D341Med (cell line): ENCODE results near the gene GNA12.
"Not testable (repeated sequence)": the region's sequence is repeated elsewhere in the genome, so short reads cannot be mapped to it uniquely, and the experiment has no call there.

Experiments
- DNase-seq: peaks from one replicate; pipeline ENCODE4 v3.0.0; 2012; ENCODE audit warnings: low spot score

The GNA12 gene

DNA sequence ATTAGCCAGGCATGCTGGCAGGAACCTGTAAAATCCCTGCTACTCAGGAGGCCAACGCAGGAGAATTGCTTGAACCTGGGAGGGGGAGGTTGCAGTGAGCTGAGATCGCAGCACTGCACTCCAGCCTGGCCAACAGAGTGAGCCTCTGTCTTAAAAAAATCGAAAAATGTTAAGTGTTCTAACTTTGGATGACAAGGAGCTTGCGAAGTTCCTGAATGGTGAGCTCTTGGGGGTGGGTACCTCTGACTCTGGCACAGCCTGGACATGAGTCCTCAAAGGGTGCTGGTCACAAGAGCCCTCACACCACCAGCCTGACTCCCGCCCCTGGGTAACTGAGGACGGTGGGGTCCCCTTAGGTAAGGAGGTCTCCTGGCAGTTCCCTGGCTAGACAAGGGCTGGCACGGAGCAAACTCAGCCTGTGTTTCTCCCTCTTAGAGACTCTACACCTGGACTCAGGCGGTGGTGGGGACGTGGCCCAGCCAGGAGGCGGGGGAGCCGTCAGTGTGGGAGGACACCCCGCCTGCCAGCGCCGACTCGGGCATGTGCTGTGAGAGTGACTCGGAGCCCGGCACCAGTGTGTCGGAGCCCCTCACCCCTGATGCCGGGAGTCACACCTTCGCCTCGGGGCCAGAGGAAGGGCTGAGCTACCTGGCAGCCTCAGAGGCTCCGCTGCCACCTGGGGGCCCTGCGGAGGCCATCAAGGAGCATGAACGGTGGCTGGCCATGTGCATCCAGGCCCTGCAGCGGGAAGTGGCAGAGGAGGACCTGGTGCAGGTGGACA is 132.0 kb downstream of the GNA12 start:
- no peak for DNase-seq

DNA sequence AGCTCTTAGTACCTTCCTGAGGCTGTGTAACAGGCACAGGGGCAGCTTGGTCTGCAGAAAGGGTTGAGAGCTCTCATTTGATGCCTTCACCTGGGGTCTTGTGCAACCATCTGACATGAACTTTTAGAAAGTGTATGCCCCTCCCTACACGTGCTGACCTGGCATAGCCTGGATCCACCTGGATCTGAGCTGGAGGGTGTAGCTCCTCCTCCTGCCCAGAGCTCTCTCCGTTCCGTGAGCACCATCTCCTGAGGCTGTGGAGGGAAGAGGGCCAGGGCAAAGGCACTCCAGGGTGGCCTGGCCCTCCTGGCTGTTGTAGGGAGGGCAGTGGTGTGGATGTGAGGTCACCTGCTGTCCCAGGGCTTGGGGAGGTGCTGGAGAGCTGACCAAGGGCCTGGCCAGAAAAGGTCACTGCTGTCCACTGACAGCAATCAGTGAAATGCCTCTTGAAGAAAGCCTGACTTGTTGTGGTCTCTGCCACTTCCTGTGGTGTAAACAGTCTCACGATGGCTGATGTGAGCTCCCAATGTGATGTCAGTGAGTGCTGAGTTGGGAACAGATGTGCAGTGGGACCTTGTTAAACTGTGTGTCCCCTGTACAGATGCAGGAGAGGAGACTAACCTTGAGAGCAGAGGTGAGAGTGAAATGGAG is 133.1 kb downstream of the GNA12 start:
- DNase-seq, result no peak

- no peak for DNase-seq
Measured at GRCh38 chr7:2710286-2710655, 133.8 kb downstream of the GNA12 start.

DNA sequence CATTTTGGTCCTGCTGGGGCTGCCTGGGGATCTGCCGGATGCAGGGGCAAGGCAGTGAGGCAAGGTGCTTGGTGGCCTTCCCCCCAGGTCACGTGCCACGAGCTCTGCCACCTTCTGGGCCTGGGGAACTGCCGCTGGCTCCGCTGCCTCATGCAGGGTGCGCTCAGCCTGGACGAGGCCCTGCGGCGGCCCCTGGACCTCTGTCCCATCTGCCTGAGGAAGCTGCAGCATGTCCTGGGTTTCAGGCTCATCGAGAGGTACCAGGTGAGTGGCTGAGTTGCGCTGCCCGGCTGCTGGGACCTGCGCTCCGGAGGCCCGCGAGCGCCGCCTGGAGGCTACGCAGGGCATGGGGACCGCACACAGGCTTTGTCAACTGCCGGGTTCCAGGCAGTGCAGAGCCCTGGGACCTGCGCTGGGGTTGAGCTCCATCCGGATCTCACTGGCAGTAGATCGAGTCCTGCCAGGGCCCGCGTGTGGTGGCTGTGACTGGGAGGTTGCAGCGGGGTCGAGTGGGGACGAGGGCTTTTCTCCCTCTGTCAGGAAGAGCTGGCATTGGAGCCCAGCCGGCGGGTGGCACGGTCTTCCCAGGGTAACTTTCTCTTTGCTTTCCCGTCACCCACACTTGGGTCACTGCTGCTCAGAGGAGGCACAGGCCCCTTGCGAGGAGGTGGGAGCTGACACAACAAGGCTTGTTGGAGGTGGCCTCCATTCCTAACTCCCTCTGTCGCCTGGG is 134.4 kb downstream of the GNA12 start:
- DNase-seq, result peak; percentile 94

DNA sequence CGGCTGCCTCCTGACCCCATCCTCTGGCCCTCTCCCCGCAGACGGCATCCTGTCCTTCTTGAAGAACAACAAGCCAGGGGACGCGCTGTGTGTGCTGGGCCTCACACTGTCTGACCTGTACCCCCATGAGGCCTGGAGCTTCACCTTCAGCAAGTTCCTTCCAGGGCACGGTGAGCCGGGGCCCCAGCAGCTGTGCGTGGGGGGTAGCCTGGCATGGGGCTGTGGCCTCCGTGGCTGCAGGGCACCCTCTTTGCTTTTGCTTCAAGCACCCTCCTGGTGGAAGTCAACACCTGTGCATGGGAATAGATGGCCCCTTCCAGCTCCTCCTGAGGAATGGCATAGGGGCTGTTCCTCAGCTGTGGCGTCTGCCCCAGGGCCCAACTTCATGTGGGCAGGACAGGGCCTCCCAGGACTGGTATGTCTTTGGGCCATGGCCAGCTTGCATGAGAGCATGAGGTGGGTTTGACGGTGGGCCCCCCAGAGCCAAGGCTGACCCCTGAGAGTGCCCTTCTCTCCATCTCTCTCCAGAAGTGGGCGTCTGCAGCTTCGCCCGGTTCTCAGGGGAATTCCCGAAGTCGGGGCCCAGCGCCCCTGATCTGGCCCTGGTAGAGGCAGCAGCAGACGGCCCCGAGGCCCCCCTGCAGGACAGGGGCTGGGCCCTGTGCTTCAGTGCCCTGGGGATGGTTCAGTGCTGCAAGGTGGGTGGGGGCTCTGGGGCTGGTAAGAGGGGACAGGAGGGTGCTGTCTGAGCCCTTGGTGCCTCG is 135.4 kb downstream of the GNA12 start:
- DNase-seq, result no peak

- no peak for DNase-seq
Measured at GRCh38 chr7:2708041-2708440, 136.1 kb downstream of the GNA12 start.

GRCh38 chr7:2707481-2707880 is 136.6 kb downstream of the GNA12 start:
- no peak for DNase-seq

DNA sequence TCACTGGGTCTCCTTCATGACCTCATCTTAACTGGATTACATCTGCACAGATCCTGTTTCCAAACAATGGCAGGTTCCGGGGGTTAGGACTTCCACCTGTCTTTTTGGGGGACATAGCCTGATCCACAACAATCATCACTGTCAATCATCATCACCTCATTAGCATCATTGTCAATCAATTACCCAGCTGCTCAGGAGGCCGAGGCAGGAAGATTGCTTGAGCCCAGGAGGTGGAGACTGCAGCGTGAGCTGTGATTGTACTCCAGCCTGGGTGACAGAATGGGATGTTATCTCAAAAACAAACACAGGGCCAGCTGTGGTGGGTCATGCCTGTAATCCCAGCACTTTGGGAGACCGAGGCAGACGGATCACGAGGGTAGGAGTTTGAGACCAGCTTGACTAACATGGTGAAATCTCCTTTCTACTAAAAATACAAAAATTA is 137.4 kb downstream of the GNA12 start:
- DNase-seq, result no peak

- no peak for DNase-seq
Measured at GRCh38 chr7:2705371-2706096, 138.6 kb downstream of the GNA12 start.

- DNase-seq, result peak; percentile 42
Measured at GRCh38 chr7:2702594-2702957, 141.5 kb downstream of the GNA12 start.

DNA sequence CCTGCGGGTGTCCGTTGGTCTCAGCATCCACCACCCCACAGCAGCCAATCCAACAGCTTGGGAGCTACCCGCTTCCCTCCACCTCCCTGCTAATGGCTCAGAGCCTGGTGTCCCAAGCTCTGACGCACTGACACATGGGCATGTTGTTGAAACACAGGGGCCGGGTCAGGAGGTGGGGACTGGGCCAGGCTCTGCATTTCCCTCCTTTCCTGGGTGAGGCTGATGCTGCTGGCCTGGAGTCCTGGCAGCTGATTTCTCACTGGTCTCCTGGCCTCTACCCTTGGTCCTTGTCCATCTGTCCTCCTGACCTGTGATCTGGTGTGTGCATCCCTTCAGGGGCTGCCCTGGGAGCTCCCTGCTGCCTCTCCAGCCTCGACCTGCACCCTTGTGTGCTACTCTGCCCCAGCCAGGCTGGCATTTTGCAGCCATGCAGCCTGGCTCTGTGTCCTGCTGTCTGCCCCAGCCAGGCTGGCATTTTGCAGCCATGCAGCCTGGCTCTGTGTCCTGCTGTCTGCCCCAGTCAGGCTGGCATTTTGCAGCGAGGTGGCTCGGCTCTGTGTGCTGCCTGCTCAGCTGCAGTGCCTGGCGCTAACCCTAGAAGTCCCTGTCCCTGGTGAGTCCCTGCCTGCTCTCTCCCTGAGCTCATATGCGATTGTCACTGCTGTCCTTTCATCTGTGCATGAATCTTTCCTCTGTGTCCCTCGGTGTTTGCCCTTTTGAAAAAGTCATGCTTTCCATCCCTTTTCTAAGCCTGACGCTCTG is 142.1 kb downstream of the GNA12 start:
- DNase-seq, result peak; percentile 29

GRCh38 chr7:2701424-2701823 is 142.7 kb downstream of the GNA12 start:
- no peak for DNase-seq

GRCh38 chr7:2700141-2700850 is 143.8 kb downstream of the GNA12 start:
- DNase-seq, result no peak

DNA sequence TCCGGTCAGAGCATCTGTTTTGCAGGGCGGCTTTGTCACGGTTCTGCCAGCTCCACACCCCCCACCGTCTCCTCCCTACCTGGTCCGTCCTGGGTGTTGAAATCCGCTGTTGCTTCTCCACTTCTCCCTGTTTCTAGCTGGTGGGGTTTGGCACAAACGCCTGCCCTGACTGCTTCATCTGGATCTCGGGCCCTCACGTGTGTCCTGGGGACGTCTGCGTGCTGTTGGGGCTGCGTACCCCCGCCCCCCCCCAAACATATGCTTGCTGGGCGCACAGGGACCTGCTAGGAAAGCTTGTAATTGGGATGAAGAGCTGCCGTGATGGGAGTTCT is 144.9 kb downstream of the GNA12 start:
- DNase-seq, result no peak

DNA sequence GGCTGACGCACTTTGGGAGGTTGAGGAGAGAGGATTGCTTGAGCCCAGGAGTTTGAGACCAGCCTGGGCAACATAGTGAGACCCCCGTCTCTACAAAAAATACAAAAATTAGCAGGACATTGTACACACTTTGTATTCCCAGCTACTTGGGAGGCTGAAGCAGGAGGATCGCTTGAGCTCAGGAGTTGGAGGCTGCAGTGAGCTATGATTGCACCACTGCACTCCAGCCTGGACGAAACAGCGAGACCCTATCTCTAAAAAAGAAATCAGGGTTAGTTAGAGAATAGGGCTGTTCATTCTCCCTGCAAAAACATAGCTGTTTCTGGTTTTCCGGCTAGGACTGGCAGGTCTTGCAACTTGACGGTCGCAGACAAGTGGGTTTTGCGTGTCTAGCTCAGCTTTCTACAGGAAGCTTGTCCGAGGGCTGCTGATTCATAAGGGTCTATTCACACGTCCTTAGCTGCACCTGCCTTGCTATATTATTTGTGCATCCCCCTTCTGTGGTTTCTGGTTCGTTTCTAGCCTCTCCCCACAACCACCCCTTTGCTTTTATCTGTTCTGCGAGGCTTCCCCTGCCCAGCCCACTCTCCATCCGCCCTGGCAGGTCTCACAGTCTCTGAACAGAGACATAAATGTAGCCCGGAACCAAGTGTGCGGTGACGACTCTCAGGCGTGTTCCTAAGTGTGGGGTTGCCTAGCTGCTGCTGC is 145.4 kb downstream of the GNA12 start:
- no peak for DNase-seq

DNA sequence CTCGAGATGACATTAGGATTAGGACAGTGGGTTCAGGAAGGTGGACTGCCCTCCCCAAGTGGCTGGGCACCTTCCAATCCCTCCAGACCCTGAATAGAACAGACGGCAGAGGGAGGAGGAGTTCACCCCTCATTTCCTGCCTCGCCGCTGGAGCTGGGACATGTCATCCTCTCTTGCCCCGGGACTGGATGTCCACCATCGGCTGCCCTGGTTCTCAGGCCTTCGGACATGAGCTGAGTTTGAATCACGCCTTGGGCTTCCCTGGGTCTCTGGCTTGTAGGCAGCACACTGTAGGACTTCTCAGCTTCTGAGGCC is 150.0 kb downstream of the GNA12 start:
- not testable (repeated sequence) for DNase-seq

DNA sequence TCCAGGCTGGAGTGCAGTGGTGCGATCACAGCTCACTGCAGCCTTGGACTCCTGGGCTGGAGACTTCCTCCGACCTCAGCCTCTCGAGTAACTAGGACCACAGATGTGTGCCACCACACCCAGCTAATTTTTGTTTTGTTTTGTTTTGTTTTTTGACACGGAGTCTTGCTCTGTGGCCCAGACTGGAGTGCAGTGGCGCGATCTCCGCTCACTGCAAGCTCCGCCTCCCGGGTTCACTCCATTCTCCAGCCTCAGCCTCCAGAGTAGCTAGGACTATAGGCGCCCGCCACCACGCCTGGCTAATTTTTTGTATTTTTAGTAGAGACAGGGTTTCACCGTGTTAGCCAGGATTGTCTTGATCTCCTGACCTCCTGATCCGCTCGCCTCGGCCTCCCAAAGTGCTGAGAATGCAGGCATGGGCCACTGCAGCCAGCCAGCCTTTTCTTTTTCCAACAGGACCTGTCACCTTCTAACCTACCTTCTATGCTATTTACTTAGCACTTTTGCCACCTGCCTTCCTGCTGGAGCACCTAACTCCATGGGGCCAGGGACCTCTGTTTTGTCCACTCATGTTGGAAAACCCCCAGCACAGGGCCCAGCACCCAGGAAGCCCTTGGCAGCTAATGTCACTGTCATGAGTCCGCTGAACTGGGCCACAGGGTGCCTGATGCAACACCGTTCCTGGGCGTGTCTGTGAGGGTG is 150.5 kb downstream of the GNA12 start:
- DNase-seq, result not testable (repeated sequence)

- DNase-seq, result no peak
Measured at GRCh38 chr7:2692543-2692942, 151.6 kb downstream of the GNA12 start.

DNA sequence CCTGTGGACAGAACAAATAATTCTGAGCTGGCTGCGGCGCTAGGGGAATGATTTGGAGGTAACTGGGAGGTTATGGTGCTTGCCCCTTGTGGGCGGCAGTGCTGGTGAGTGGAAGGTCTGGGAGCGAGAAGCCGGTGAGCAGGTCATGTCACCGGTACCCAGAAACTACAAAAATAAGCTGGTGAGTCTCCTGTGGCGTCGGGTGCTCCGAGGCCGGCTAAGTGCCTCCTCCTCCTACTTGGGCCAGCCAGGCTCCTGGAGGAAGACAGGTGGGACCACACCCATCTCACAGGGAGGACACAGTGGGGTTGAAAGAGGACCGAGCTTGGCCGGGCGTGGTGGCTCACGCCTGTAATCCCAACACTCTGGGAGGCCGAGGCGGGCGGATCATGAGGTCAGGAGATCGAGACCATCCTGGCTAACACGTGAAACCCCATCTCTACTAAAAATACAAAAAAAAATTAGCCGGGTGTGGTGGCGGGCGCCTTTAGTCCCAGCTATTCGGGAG is 152.1 kb downstream of the GNA12 start:
- not testable (repeated sequence) for DNase-seq
